ENCODE measurements around the gene MEGF11.

Gene MEGF11

GRCh38 chr15:66136948-66137347 is 116.6 kb downstream of the MEGF11 start:
- no peak for DNase-seq

- DNase-seq: no peak
These were observed 117.9 kb downstream of the MEGF11 start for GRCh38 chr15:66135664-66136063.

- DNase-seq: no peak
These were observed 119.3 kb downstream of the MEGF11 start for GRCh38 chr15:66134284-66134683.

- DNase-seq: no peak
These were observed 120.2 kb downstream of the MEGF11 start for GRCh38 chr15:66133247-66133885.

- DNase-seq: no peak
These were observed 121.2 kb downstream of the MEGF11 start for GRCh38 chr15:66132251-66132816.

- DNase-seq: no peak
These were observed 121.7 kb downstream of the MEGF11 start for GRCh38 chr15:66131831-66132230.

GRCh38 chr15:66131200-66131599 is 122.3 kb downstream of the MEGF11 start:
- no peak for DNase-seq

- DNase-seq: no peak
These were observed 123.0 kb downstream of the MEGF11 start for GRCh38 chr15:66130496-66131034.

- no peak for DNase-seq
These were observed 124.0 kb downstream of the MEGF11 start for GRCh38 chr15:66129586-66129985.

- DNase-seq: no peak
These were observed 125.4 kb downstream of the MEGF11 start for GRCh38 chr15:66128116-66128680.

- no peak for DNase-seq
These were observed 127.1 kb downstream of the MEGF11 start for GRCh38 chr15:66126456-66126855.

- no peak for DNase-seq
These were observed 127.5 kb downstream of the MEGF11 start for GRCh38 chr15:66126031-66126441.

- DNase-seq: no peak
These were observed 128.9 kb downstream of the MEGF11 start for GRCh38 chr15:66124651-66125050.

- DNase-seq: no peak
These were observed 129.8 kb downstream of the MEGF11 start for GRCh38 chr15:66123799-66124198.

GRCh38 chr15:66120422-66120821 is 133.1 kb downstream of the MEGF11 start:
- DNase-seq: no peak

GRCh38 chr15:66117841-66118240 is 135.7 kb downstream of the MEGF11 start:
- DNase-seq: no peak

- DNase-seq: no peak
These were observed 137.9 kb downstream of the MEGF11 start for GRCh38 chr15:66115568-66116206.

GRCh38 chr15:66114863-66115425 is 138.6 kb downstream of the MEGF11 start:
- no peak for DNase-seq

GRCh38 chr15:66112388-66112787 is 141.2 kb downstream of the MEGF11 start:
- DNase-seq: no peak

GRCh38 chr15:66111363-66111762 is 142.2 kb downstream of the MEGF11 start:
- no peak for DNase-seq

GRCh38 chr15:66110864-66111263 is 142.7 kb downstream of the MEGF11 start:
- DNase-seq: no peak

GRCh38 chr15:66109826-66110225 is 143.7 kb downstream of the MEGF11 start:
- DNase-seq: no peak

GRCh38 chr15:66108483-66109265 is 144.9 kb downstream of the MEGF11 start:
- DNase-seq: no peak

Measured in activated CD8-positive, alpha-beta memory T cell treated with anti-CD3 and anti-CD28 coated beads for 24 hours (primary cell).